IMR-90 (cell line): ENCODE measurements around the gene MAN1A2. TPM values are rescaled to one million over a fixed set of nuclear protein-coding genes. Genes with fewer than 3 reads are reported as not detected.

Experiments used
- ATAC-seq: fragments of 200-7000 bp; cut with Tn5 transposase; 2 replicates; pipeline ENCODE4 v1.9.1; 2020; ENCODE audit warnings: low read depth, mild to moderate bottlenecking, moderate library complexity
- BruUV-seq: library from RNA; stranded (reverse); fragments of 400-500 nt; replicated peaks from 2 replicates; lab custom pipeline; 2021; lab: Mats Ljungman, UMichigan
- CTCF ChIA-PET: fragments of 300-600 bp; formaldehyde crosslinking; extraction: SDS; loops from one replicate; lab custom pipeline; 2021; ENCODE audit warnings: antibody characterized with exemption; lab: Yijun Ruan, JAX
- POLR2A ChIA-PET: fragments of 300-600 bp; sonication (Branson Sonifier 250); formaldehyde crosslinking; loops from one replicate; lab custom pipeline; 2022; ENCODE audit warnings: antibody characterized with exemption; ENCODE audit not compliant: unreplicated experiment; lab: Charles Lee
- DNase-seq: peaks from one replicate; pipeline ENCODE4 v3.0.0; 2013
- H2AFZ ChIP-seq: replicated peaks from 2 replicates; pipeline ENCODE3; 2013; ENCODE audit warnings: low read length, mild to moderate bottlenecking; ENCODE audit not compliant: poor library complexity
- H2AK5ac ChIP-seq: 2 replicates; pipeline ENCODE4 v1.6.1; 2013; ENCODE audit warnings: low read depth, low read length, inconsistent platforms
- H2AK9ac ChIP-seq: replicated peaks from 2 replicates; pipeline ENCODE3; 2013; ENCODE audit warnings: mild to moderate bottlenecking, low read depth, low read length, moderate library complexity; ENCODE audit not compliant: poor library complexity
- H2BK120ac ChIP-seq: 2 replicates; pipeline ENCODE4 v1.6.1; 2013; ENCODE audit warnings: low read depth, low read length, inconsistent platforms
- H2BK15ac ChIP-seq: 3 replicates; pipeline ENCODE4 v1.6.1; 2013; ENCODE audit warnings: low read depth, low read length, inconsistent platforms
- H2BK20ac ChIP-seq: 2 replicates; pipeline ENCODE4 v1.6.1; 2013; ENCODE audit warnings: low read depth, mild to moderate bottlenecking, inconsistent platforms, low read length, moderate library complexity
- H2BK5ac ChIP-seq: 2 replicates; pipeline ENCODE4 v1.6.1; 2013; ENCODE audit warnings: mild to moderate bottlenecking, low read depth, low read length, inconsistent platforms; ENCODE audit not compliant: poor library complexity, severe bottlenecking
- H3K14ac ChIP-seq: replicated peaks from 2 replicates; pipeline ENCODE4 v1.6.1; 2013; ENCODE audit warnings: low read depth, low read length, inconsistent platforms
- H3K18ac ChIP-seq: 2 replicates; pipeline ENCODE4 v1.6.1; 2013; ENCODE audit warnings: low read depth, low read length, control low read depth
- H3K23ac ChIP-seq: 2 replicates; pipeline ENCODE4 v1.6.1; 2013; ENCODE audit warnings: low read depth, low read length, inconsistent platforms
- H3K27ac ChIP-seq: 2 replicates; pipeline ENCODE4 v1.5.1; 2013; ENCODE audit warnings: mild to moderate bottlenecking, control low read depth, low read length; ENCODE audit not compliant: insufficient read depth
- H3K27me3 ChIP-seq: 2 replicates; pipeline ENCODE4 v1.6.1; 2013; ENCODE audit warnings: low read length; ENCODE audit not compliant: control insufficient read depth, insufficient read depth
- H3K36me3 ChIP-seq: 2 replicates; pipeline ENCODE4 v1.6.1; 2013; ENCODE audit warnings: low read length, mixed read lengths; ENCODE audit not compliant: control insufficient read depth, insufficient read depth
- H3K4ac ChIP-seq: 2 replicates; pipeline ENCODE4 v1.6.1; 2013; ENCODE audit warnings: low read depth, low read length, inconsistent platforms
- H3K4me1 ChIP-seq: 2 replicates; pipeline ENCODE4 v1.6.1; 2013; ENCODE audit warnings: low read length, mixed read lengths; ENCODE audit not compliant: control insufficient read depth, insufficient read depth
- H3K4me2 ChIP-seq: 2 replicates; pipeline ENCODE4 v1.6.1; 2013; ENCODE audit warnings: low read depth, mild to moderate bottlenecking, control low read depth, low read length, moderate library complexity
- H3K4me3 ChIP-seq: 2 replicates; pipeline ENCODE4 v1.5.1; 2013; ENCODE audit warnings: low read depth, mild to moderate bottlenecking, control low read depth, low read length, moderate library complexity; ENCODE audit not compliant: insufficient read depth
- H3K56ac ChIP-seq: 2 replicates; pipeline ENCODE4 v1.6.1; 2013; ENCODE audit warnings: low read length, inconsistent platforms; ENCODE audit not compliant: insufficient read depth; ENCODE audit errors: extremely low read depth
- H3K79me1 ChIP-seq, 2 experiments: 2 replicates each; pipeline ENCODE4 v1.6.1; 2013; ENCODE audit warnings: low read length in 2 of 2, inconsistent platforms in 1 of 2, low read depth in 1 of 2
- H3K9ac ChIP-seq: 2 replicates; pipeline ENCODE4 v1.6.1; 2013; ENCODE audit warnings: low read depth, low read length, control low read depth
- H3K9me1 ChIP-seq: 2 replicates; pipeline ENCODE4 v1.6.1; 2013; ENCODE audit warnings: low read length, inconsistent platforms; ENCODE audit not compliant: insufficient read depth
- H3K9me3 ChIP-seq: 2 replicates; pipeline ENCODE4 v1.6.1; 2013; ENCODE audit warnings: low read length; ENCODE audit not compliant: control insufficient read depth, insufficient read depth
- H4K20me1 ChIP-seq: 2 replicates; pipeline ENCODE4 v1.6.1; 2013; ENCODE audit warnings: low read length, inconsistent platforms; ENCODE audit not compliant: insufficient read depth
- H4K5ac ChIP-seq: 2 replicates; pipeline ENCODE4 v1.6.1; 2013; ENCODE audit warnings: mild to moderate bottlenecking, low read depth, low read length, control low read depth
- H4K8ac ChIP-seq, 2 experiments: 2 replicates each; pipeline ENCODE4 v1.6.1; 2013; ENCODE audit warnings: low read depth in 2 of 2, low read length in 2 of 2, control low read depth in 1 of 2, inconsistent platforms in 1 of 2
- H4K91ac ChIP-seq: 2 replicates; pipeline ENCODE4 v1.6.1; 2013; ENCODE audit warnings: low read depth, low read length, inconsistent platforms; ENCODE audit not compliant: insufficient read depth
- MAFK ChIP-seq: IDR thresholded peaks from 2 replicates; pipeline ENCODE4 v1.6.1; 2012; ENCODE audit warnings: low read depth, low read length, improper control_type of control experiment
- RAD21 ChIP-seq: IDR thresholded peaks from 2 replicates; pipeline ENCODE4 v1.6.1; 2012; ENCODE audit warnings: low read length, improper control_type of control experiment
- SMC3 ChIP-seq: fragments of 150-350 bp; IDR thresholded peaks from 2 replicates; pipeline ENCODE4 v1.6.1; 2016; ENCODE audit warnings: low read depth, mild to moderate bottlenecking, antibody characterized with exemption, low read length, moderate library complexity
- dilution Hi-C: fragments of 300-500 bp; cut with HindIII; formaldehyde crosslinking; loops from one replicate; pipeline ENCODE4 v1.14.3; 2018; ENCODE audit warnings: low sequenced_read_pairs; ENCODE audit not compliant: unreplicated experiment
- in situ Hi-C: fragments of 300-500 bp; cut with MboI; formaldehyde crosslinking; loops from 3 replicates; pipeline ENCODE4 v1.14.3; 2019; ENCODE audit warnings: low sequenced_read_pairs, inconsistent platforms, mixed read lengths
- intact Hi-C: fragments of 100-400 bp; cut with micrococcal nuclease; formaldehyde crosslinking; loops from 2 replicates; pipeline ENCODE4 v1.10.0; 2022
- polyA plus RNA-seq, 3 experiments: library from polyadenylated mRNA; depleted of rRNA; stranded (reverse); fragments of >200 nt; gene quantifications; 2 replicates each; pipeline ENCODE4 v1.2.3, GENCODE V29; 2012; ENCODE audit warnings: low replicate concordance in 1 of 3
- total RNA-seq: library from RNA; depleted of rRNA; stranded (reverse); fragments of >200 nt; gene quantifications from 2 replicates; pipeline ENCODE4 v1.2.3, GENCODE V29; 2012

The MAN1A2 gene
- total and polyA plus RNA-seq, 2 of the 4 experiments (the other 2 are of a cell fraction), result 12.4 to 29.4 TPM

DNA sequence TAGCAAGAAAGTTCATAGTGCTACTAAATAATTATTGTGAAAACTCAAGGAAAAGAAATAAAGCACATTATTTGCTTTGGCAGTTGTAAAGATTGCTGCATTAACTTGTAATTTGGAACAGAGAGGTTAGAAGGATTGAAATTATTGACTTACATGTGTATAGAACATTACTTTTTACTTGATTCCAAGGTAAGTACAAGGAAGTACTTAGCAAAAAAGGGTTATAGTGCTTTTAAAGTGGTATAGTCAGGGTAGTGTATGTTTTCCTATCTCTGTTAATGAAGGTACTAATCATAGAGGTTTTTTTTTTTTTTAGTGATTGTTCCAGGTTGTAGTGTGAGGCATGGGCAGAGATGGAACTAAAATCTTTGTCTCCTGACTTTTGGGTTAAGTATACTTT, 29.4 kb downstream of the MAN1A2 start:
- no peak overlapping the region for H2BK120ac ChIP-seq
- H2BK20ac ChIP-seq, result no peak overlapping the region
- H3K36me3 ChIP-seq, result no peaks in the 10 kb centered on the region
- DNase-seq (no peak), ATAC-seq (no peak)
- H2AFZ ChIP-seq, result no peak overlapping the region
- no peak overlapping the region for H3K27ac ChIP-seq
- H2BK15ac ChIP-seq, result no peak overlapping the region
- H3K23ac ChIP-seq, result no peak overlapping the region
- TF ChIP-seq MAFK (no peak), SMC3 (no peak), RAD21 (no peak)
- no peaks in the 10 kb centered on the region; the same call in 1 of the 2 replicates for H3K9me1 ChIP-seq
- H2BK5ac ChIP-seq, result no peak overlapping the region
- no peak overlapping the region for H3K4me3 ChIP-seq
- no peaks in the 10 kb centered on the region for H3K4me1 ChIP-seq
- H2AK5ac ChIP-seq, result no peak overlapping the region
- H3K4me2 ChIP-seq, result no peak overlapping the region
- no peaks in the 10 kb centered on the region for H3K27me3 ChIP-seq
- H4K5ac ChIP-seq, result no peak overlapping the region
- peaks cover 16% of the 10 kb centered on the region; the same call in 1 of the 2 replicates for H4K20me1 ChIP-seq
- no peak overlapping the region for H4K8ac ChIP-seq
- ChIA-PET POLR2A (no interaction called here), CTCF (no interaction called here)
- peaks cover 15 to 35% of the 10 kb centered on the region in 2 experiments for H3K79me1 ChIP-seq
- H3K9me3 ChIP-seq, result no peaks in the 10 kb centered on the region
- dilution Hi-C loops (no loop called here), in situ Hi-C loops (no loop called here), intact Hi-C loops (no loop called here)
- H4K91ac ChIP-seq, result no peak overlapping the region
- no peak overlapping the region for H3K4ac ChIP-seq
- H3K56ac ChIP-seq, result no peak overlapping the region
- H3K18ac ChIP-seq, result no peak overlapping the region
- no peak overlapping the region for H3K14ac ChIP-seq
- H2AK9ac ChIP-seq, result no peak overlapping the region
- no TSS peak for BruUV-seq
- no peak overlapping the region for H3K9ac ChIP-seq
